Astrocyte (in vitro differentiated cells and primary cell): ENCODE results near the gene OPA1.

Source experiments
- CTCF ChIP-seq: IDR thresholded peaks from 2 replicates; pipeline ENCODE4 v1.5.1; 2011; ENCODE audit warnings: low read depth, mild to moderate bottlenecking, inconsistent platforms, low read length, moderate library complexity; ENCODE audit not compliant: insufficient read depth
- EZH2 ChIP-seq: IDR thresholded peaks from 2 replicates; pipeline ENCODE4 v1.6.1; 2012; ENCODE audit warnings: mild to moderate bottlenecking, low read length, inconsistent platforms; ENCODE audit not compliant: insufficient read depth

DNA sequence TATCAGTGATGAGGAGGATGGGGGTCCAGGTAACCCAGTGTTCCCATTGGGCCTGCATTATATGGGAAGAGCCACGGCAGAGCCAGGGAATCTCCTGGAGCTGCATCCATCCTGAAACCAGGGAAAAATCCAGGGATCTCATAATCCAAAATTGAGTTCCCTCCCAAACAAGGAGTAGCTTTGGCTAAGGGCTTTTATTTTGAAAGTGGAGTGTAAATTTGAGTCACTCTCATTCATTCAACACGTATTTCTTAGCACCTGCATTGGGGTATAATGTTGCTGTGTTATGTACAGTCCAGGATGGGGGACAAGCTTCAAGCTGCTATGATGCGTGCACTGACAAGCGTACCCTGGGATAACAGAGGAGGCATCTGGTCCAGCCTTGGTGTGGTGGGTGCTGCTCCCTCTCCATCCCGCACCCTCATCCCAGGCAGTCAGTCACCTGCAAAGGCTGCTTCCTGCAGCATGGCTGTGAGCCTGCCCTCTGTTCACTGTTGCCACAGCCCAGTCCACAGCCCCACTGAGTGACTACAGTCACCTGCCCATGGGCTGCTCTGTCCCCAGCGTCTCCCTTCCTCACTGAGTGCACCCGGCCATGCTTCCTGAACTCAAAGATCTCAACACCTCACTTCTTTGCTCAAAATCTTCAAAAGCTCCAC, 135.6 kb downstream of the OPA1 start:
- no peak for TF ChIP-seq CTCF
- no peak for TF ChIP-seq EZH2
